OCI-LY3 (cell line): ENCODE measurements around the gene NRROS.

Source experiments
- H2AFZ ChIP-seq: fragments of 200-600, 300-600 bp; shearing (Covaris generic); 2 replicates; pipeline ENCODE4 v1.6.0; 2014; ENCODE audit warnings: antibody characterized with exemption, low read depth, low read length
- H3K27ac ChIP-seq: fragments of 200-600, 300-600 bp; sonication (generic); 2 replicates; pipeline ENCODE4 v1.5.1; 2014; ENCODE audit warnings: mild to moderate bottlenecking, low read length, moderate library complexity, mixed read lengths
- H3K27me3 ChIP-seq: fragments of 200-600, 300-600 bp; sonication (generic); 2 replicates; pipeline ENCODE4 v1.6.1; 2014; ENCODE audit warnings: low read depth, low read length, mixed read lengths
- H3K36me3 ChIP-seq: fragments of 200-600, 300-600 bp; sonication (generic); replicated peaks from 2 replicates; pipeline ENCODE3; 2014; ENCODE audit warnings: low read depth, low read length, mixed read lengths
- H3K4me1 ChIP-seq: fragments of 300-600, 200-600 bp; sonication (generic); 2 replicates; pipeline ENCODE4 v1.6.1; 2014; ENCODE audit warnings: low read length, mixed read lengths
- H3K4me2 ChIP-seq: fragments of 200-600, 300-600 bp; sonication (generic); 2 replicates; pipeline ENCODE4 v1.6.1; 2014; ENCODE audit warnings: low read length, mixed read lengths
- H3K4me3 ChIP-seq: fragments of 300-600, 200-600 bp; sonication (generic); 2 replicates; pipeline ENCODE4 v1.5.1; 2014; ENCODE audit warnings: antibody characterized with exemption, mild to moderate bottlenecking, low read length, moderate library complexity
- H3K79me2 ChIP-seq: fragments of 300-600, 200-600 bp; shearing (Covaris generic); 2 replicates; pipeline ENCODE4 v1.6.1; 2014; ENCODE audit warnings: mild to moderate bottlenecking, low read length, mixed read lengths
- H3K9ac ChIP-seq: fragments of 300-600, 200-600 bp; shearing (Covaris generic); 2 replicates; pipeline ENCODE4 v1.6.0; 2014; ENCODE audit warnings: mild to moderate bottlenecking, low read length, moderate library complexity
- H3K9me3 ChIP-seq: fragments of 200-600, 300-600 bp; shearing (Covaris generic); 2 replicates; pipeline ENCODE4 v1.6.1; 2014; ENCODE audit warnings: low read length, mixed read lengths; ENCODE audit not compliant: insufficient read depth
- H4K20me1 ChIP-seq: fragments of 200-600, 300-600 bp; sonication (generic); 2 replicates; pipeline ENCODE4 v1.6.1; 2016; ENCODE audit warnings: low read length, mixed read lengths; ENCODE audit not compliant: insufficient read depth
- CTCF ChIP-seq: fragments of 200-600, 300-600 bp; sonication (generic); IDR thresholded peaks from 2 replicates; pipeline ENCODE4 v1.5.1; 2014; ENCODE audit warnings: antibody characterized with exemption, low read length, low read depth
- EZH2phosphoT487 ChIP-seq: fragments of 200-600 bp; shearing (Covaris generic); IDR thresholded peaks from 2 replicates; pipeline ENCODE4 v1.6.1; 2018; ENCODE audit warnings: antibody characterized with exemption, mixed run types, low read depth

NRROS gene

DNA sequence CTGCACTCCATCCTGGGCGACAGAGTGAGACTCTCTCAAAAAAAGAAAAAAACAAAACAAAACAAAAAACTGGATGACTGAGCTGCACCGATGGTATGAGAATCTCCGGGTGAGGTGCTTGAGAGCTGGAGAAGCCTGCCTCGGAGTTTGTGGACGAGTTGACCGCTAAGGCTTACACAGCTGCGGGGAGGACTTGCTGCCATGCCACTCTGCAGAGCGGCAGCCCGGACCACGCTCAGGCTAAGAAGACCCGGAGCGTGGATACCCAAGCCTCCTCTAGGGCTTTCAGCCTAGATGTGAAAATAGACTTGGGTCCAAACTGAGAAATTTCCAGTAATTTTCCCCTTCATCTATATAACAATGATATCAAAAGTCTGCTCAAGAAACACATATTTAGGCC, 16.0 kb downstream of the NRROS start:
- Histone ChIP-seq H3K4me2 (no peak overlapping the region), H3K4me1 (0 out of 2 replicates have a peak, but pooled peaks cover 5% of the 10 kb centered on the region), H3K27me3 (no peaks in the 10 kb centered on the region), H2AFZ (no peak overlapping the region), H3K27ac (no peak overlapping the region), H3K79me2 (peaks cover 83% of the 10 kb centered on the region), H4K20me1 (peaks cover 48% of the 10 kb centered on the region), H3K9ac (no peak overlapping the region), H3K4me3 (no peak overlapping the region), H3K9me3 (no peaks in the 10 kb centered on the region), H3K36me3 (peaks cover 76% of the 10 kb centered on the region)
- TF ChIP-seq EZH2phosphoT487 (no peak), CTCF (no peak)

- no peak overlapping the region for H3K4me3 ChIP-seq
- 0 out of 2 replicates have a peak, but pooled peaks cover 5% of the 10 kb centered on the region for H3K4me1 ChIP-seq
- H3K4me2 ChIP-seq, result no peak overlapping the region
- H4K20me1 ChIP-seq, result peaks cover 48% of the 10 kb centered on the region
- peaks cover 76% of the 10 kb centered on the region for H3K36me3 ChIP-seq
- H3K79me2 ChIP-seq, result peaks cover 83% of the 10 kb centered on the region
- TF ChIP-seq EZH2phosphoT487 (no peak), CTCF (no peak)
- no peak overlapping the region for H3K27ac ChIP-seq
- no peaks in the 10 kb centered on the region for H3K27me3 ChIP-seq
- no peaks in the 10 kb centered on the region for H3K9me3 ChIP-seq
- no peak overlapping the region for H3K9ac ChIP-seq
- H2AFZ ChIP-seq, result no peak overlapping the region
These were observed 16.7 kb downstream of the NRROS start for GRCh38 chr3:196656213-196656612.

DNA sequence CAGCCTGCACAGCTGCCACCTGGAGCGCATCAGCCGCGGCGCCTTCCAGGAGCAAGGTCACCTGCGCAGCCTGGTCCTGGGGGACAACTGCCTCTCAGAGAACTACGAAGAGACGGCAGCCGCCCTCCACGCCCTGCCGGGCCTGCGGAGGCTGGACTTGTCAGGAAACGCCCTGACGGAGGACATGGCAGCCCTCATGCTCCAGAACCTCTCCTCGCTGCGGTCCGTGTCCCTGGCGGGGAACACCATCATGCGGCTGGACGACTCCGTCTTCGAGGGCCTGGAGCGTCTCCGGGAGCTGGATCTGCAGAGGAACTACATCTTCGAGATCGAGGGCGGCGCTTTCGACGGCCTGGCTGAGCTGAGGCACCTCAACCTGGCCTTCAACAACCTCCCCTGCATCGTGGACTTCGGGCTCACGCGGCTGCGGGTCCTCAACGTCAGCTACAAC, 20.4 kb downstream of the NRROS start:
- TF ChIP-seq CTCF (no peak), EZH2phosphoT487 (no peak)
- Histone ChIP-seq H3K4me1 (0 out of 2 replicates have a peak, but pooled peaks cover 3% of the 10 kb centered on the region), H3K36me3 (peaks cover 67% of the 10 kb centered on the region), H3K9me3 (no peaks in the 10 kb centered on the region), H3K79me2 (peaks cover 52% of the 10 kb centered on the region), H3K27me3 (no peaks in the 10 kb centered on the region), H2AFZ (no peak overlapping the region), H3K9ac (no peak overlapping the region), H3K27ac (no peak overlapping the region), H4K20me1 (peaks cover 27% of the 10 kb centered on the region), H3K4me2 (no peak overlapping the region), H3K4me3 (no peak overlapping the region)

GRCh38 chr3:196660381-196661166, 21.1 kb downstream of the NRROS start:
- H2AFZ ChIP-seq, result no peak overlapping the region
- H3K27ac ChIP-seq, result no peak overlapping the region
- H3K79me2 ChIP-seq, result peaks cover 48% of the 10 kb centered on the region
- no peak overlapping the region for H3K4me3 ChIP-seq
- 0 out of 2 replicates have a peak, but pooled peaks cover 3% of the 10 kb centered on the region for H3K4me1 ChIP-seq
- peaks cover 68% of the 10 kb centered on the region for H3K36me3 ChIP-seq
- H3K9ac ChIP-seq, result no peak overlapping the region
- H3K4me2 ChIP-seq, result no peak overlapping the region
- H3K27me3 ChIP-seq, result no peaks in the 10 kb centered on the region
- no peaks in the 10 kb centered on the region for H3K9me3 ChIP-seq
- TF ChIP-seq CTCF (no peak), EZH2phosphoT487 (no peak)
- H4K20me1 ChIP-seq, result peaks cover 27% of the 10 kb centered on the region
